Uterus (tissue), 4 donors: ENCODE results near the gene FGR. TPM values are rescaled to one million over a fixed set of nuclear protein-coding genes. Genes with fewer than 3 reads are reported as not detected.
A peak's percentile ranks its signal among the peaks of the same experiment; 100 is the strongest.

ENCODE experiments used
- DNase-seq, 2 donors: peaks; one replicate each; pipeline ENCODE4 v3.0.0-alpha.2; 2019 to 2020
- H3K27ac ChIP-seq, 2 donors: fragments of 200-600 bp; sonication (generic); 1 replicate in 1 of 2; 2 replicates in 1 of 2; pipeline ENCODE4 v1.5.1; 2016 to 2018
- H3K27me3 ChIP-seq, 2 donors: fragments of 200-600 bp; sonication (generic); one replicate each; pipeline ENCODE4 v1.5.1; 2018 to 2019; ENCODE audit warnings: control low read depth in 1 of 2
- H3K36me3 ChIP-seq, 2 donors: fragments of 200-600 bp; sonication (generic); one replicate each; pipeline ENCODE4 v1.5.1; 2019; ENCODE audit warnings: control low read depth in 1 of 2
- H3K4me1 ChIP-seq, 2 donors: fragments of 200-600 bp; sonication (generic); one replicate each; pipeline ENCODE4 v1.5.1; 2018 to 2019; ENCODE audit warnings: control low read depth in 1 of 2
- H3K4me3 ChIP-seq, 2 donors: fragments of 200-600 bp; sonication (generic); 1 replicate in 1 of 2; 2 replicates in 1 of 2; pipeline ENCODE4 v1.5.1; 2018 to 2019; ENCODE audit warnings: mild to moderate bottlenecking in 1 of 2
- H3K9me3 ChIP-seq, 2 donors: fragments of 200-600 bp; sonication (generic); one replicate each; pipeline ENCODE4 v1.5.1; 2019; ENCODE audit warnings: control low read depth in 1 of 2
- CTCF ChIP-seq, 4 experiments: fragments of 200-600 bp in 2 of 4; fragments of 450-650 bp in 2 of 4; sonication (generic) in 2 of 4; IDR thresholded peaks; one replicate each; pipeline ENCODE4 v1.5.1; 2016 to 2019; ENCODE audit warnings: antibody characterized with exemption in 4 of 4, mild to moderate bottlenecking in 2 of 4, moderate library complexity in 1 of 4
- POLR2A ChIP-seq, 2 donors: fragments of 450-650 bp; IDR thresholded peaks; one replicate each; pipeline ENCODE4 v1.6.1; 2016; ENCODE audit warnings: antibody characterized with exemption in 2 of 2, mild to moderate bottlenecking in 1 of 2, moderate library complexity in 1 of 2
- intact Hi-C: fragments of 100-400 bp; cut with DNase I; formaldehyde crosslinking; loops from one replicate; pipeline ENCODE4 v1.15.1; 2023; ENCODE audit warnings: low total_unique reads
- total RNA-seq, 4 donors: library from RNA; depleted of rRNA in 3 of 4; stranded (reverse); fragments of >200 nt in 3 of 4; gene quantifications; one replicate each; pipeline versions ENCODE4 v1.1.0 to v1.2.4, GENCODE V29; 2014 to 2023
- donor health status: DM: yes; HTN: yes; CAD: no.

FGR gene
- total RNA-seq, 4 donors from 2014 or later = 3.0 to 35.9 (median 18.8) TPM

GRCh38 chr1:27574001-27574781 is 60.8 kb downstream of the FGR start:
- intact Hi-C loops = no loop called here
- Histone ChIP-seq H3K4me1 (peaks cover 16 to 60% of the 10 kb centered on the region in 2 donors), H3K4me3 (no peak overlapping the region)

GRCh38 chr1:27572679-27573426 is 62.1 kb downstream of the FGR start:
- peak; percentile 35 to 51 for DNase-seq
- Histone ChIP-seq H3K4me3 (peak overlapping the region in 1 of 2 donors; percentile 13), H3K9me3 (no peaks in the 10 kb centered on the region), H3K36me3 (no peaks in the 10 kb centered on the region), H3K27ac (peak overlapping the region; percentile 94 to 97), H3K4me1 (peaks cover 16 to 57% of the 10 kb centered on the region in 2 donors), H3K27me3 (no peaks in the 10 kb centered on the region)
- TF ChIP-seq POLR2A (IDR thresholded peaks at IDR 0.05) (no peak), CTCF (IDR thresholded peaks at IDR 0.05) (no peak)
- intact Hi-C loops = no loop called here

More at GRCh38 chr1:27574001-27574781, 60.8 kb downstream of the FGR start:
- Histone ChIP-seq H3K27me3 (no peaks in the 10 kb centered on the region), H3K36me3 (no peaks in the 10 kb centered on the region), H3K9me3 (no peaks in the 10 kb centered on the region), H3K27ac (peak overlapping the region; percentile 94 to 97)
- no peak for TF ChIP-seq CTCF (IDR thresholded peaks at IDR 0.05)
- TF ChIP-seq POLR2A (IDR thresholded peaks at IDR 0.05) = no peak
- peak in 1 of 2 donors; percentile 43 for DNase-seq

- Histone ChIP-seq H3K4me3 (peak overlapping the region in 1 of 2 donors; percentile 13), H3K36me3 (no peaks in the 10 kb centered on the region)
These were observed 62.8 kb downstream of the FGR start for GRCh38 chr1:27572019-27572678.

GRCh38 chr1:27571439-27572018 is 63.5 kb downstream of the FGR start:
- Histone ChIP-seq H3K4me3 (peak overlapping the region in 1 of 2 donors; percentile 13), H3K9me3 (no peaks in the 10 kb centered on the region), H3K4me1 (peaks cover 16 to 56% of the 10 kb centered on the region in 2 donors), H3K27me3 (no peaks in the 10 kb centered on the region), H3K36me3 (no peaks in the 10 kb centered on the region), H3K27ac (peak overlapping the region; percentile 94 to 97)
- intact Hi-C loops = no loop called here
- DNase-seq = peak; percentile 64 to 69
- no peak for TF ChIP-seq CTCF (IDR thresholded peaks at IDR 0.05)
- no peak for TF ChIP-seq POLR2A (IDR thresholded peaks at IDR 0.05)

More at GRCh38 chr1:27572019-27572678, 62.8 kb downstream of the FGR start:
- H3K4me1 ChIP-seq = peaks cover 16 to 56% of the 10 kb centered on the region in 2 donors
- no peaks in the 10 kb centered on the region for H3K9me3 ChIP-seq
- TF ChIP-seq CTCF (IDR thresholded peaks at IDR 0.05) = no peak
- TF ChIP-seq POLR2A (IDR thresholded peaks at IDR 0.05) = no peak
- peak overlapping the region; percentile 94 to 97 for H3K27ac ChIP-seq
- intact Hi-C loops = no loop called here
- no peaks in the 10 kb centered on the region for H3K27me3 ChIP-seq
- peak in 1 of 2 donors; percentile 38 for DNase-seq
